Measurements from ENCODE around the gene CCT5. TPM values are rescaled to one million over a fixed set of nuclear protein-coding genes. Genes with fewer than 3 reads are reported as not detected.

The CCT5 gene
- polyA plus RNA-seq, 1 of the 3 experiments (the other 2 are of a cell fraction), result 378 TPM

GRCh38 chr5:10266137-10266536, 16.1 kb downstream of the CCT5 start:
- H3K4me1 ChIP-seq (ENCODE audit: control insufficient read depth in 1 of 2, insufficient read depth in 2 of 2, low read depth in 1 of 2, low read length in 1 of 2), result no peaks in the 10 kb centered on the region
- ChIA-PET POLR2A (interaction anchor here (1.3 kb wide), 1 partner anchor 11 kb away, joined by 3 read pairs; no protein-coding TSS in a partner anchor), CTCF (interaction anchor here (4.7 kb wide), 1 partner anchor 18 kb away, joined by 21 read pairs; no protein-coding TSS in a partner anchor)
- no peak overlapping the region for H3K4me2 ChIP-seq
- no peak overlapping the region for H3K4me3 ChIP-seq (ENCODE audit: low read depth in 2 of 2, low read length in 1 of 2)
- DNase-seq, result no peak
- no peaks in the 10 kb centered on the region for H3K9me2 ChIP-seq
- H3K9me3 ChIP-seq, result no peaks in the 10 kb centered on the region
- no peak for TF ChIP-seq USF2 (IDR thresholded peaks at IDR 0.05; ENCODE audit: borderline replicate concordance, low read depth, low read length)
- H3K79me2 ChIP-seq (ENCODE audit: insufficient read depth), result no peaks in the 10 kb centered on the region
- H3K27ac ChIP-seq (ENCODE audit: low read depth in 2 of 2, low read length in 1 of 2), result no peak overlapping the region
- no peak overlapping the region for H3K9ac ChIP-seq
- no peaks in the 10 kb centered on the region for H3K27me3 ChIP-seq (ENCODE audit: insufficient read depth)
- H3F3A ChIP-seq (replicated peaks; ENCODE audit: insufficient read depth), result peaks cover 41% of the 10 kb centered on the region
- 0 out of 2 replicates have a peak, but pooled peaks cover 1% of the 10 kb centered on the region for H4K20me1 ChIP-seq (ENCODE audit: insufficient read depth)
- H3K36me3 ChIP-seq (replicated peaks in 1 of 2; ENCODE audit: control insufficient read depth in 1 of 2, insufficient read depth in 2 of 2, low read length in 1 of 2), result peaks cover 30 to 49% of the 10 kb centered on the region in 2 experiments
- no peak overlapping the region for H2AFZ ChIP-seq (ENCODE audit: low read depth)
- WGBS (ENCODE audit: low lambda C conversion rate), result 90% methylated on average over 4 of the region's 4 CpGs

- Histone ChIP-seq H3K4me2 (no peak overlapping the region), H2AFZ (ENCODE audit: low read depth) (no peak overlapping the region), H3K79me2 (ENCODE audit: insufficient read depth) (no peaks in the 10 kb centered on the region), H3K4me1 (ENCODE audit: control insufficient read depth in 1 of 2, insufficient read depth in 2 of 2, low read depth in 1 of 2, low read length in 1 of 2) (no peaks in the 10 kb centered on the region), H3K27ac (ENCODE audit: low read depth in 2 of 2, low read length in 1 of 2) (no peak overlapping the region), H3K9me2 (no peaks in the 10 kb centered on the region), H3K9me3 (no peaks in the 10 kb centered on the region), H3K27me3 (ENCODE audit: insufficient read depth) (no peaks in the 10 kb centered on the region), H3K9ac (no peak overlapping the region), H3F3A (replicated peaks; ENCODE audit: insufficient read depth) (peaks cover 34% of the 10 kb centered on the region), H3K4me3 (ENCODE audit: low read depth in 2 of 2, low read length in 1 of 2) (no peak overlapping the region), H4K20me1 (ENCODE audit: insufficient read depth) (no peaks in the 10 kb centered on the region), H3K36me3 (replicated peaks in 1 of 2; ENCODE audit: control insufficient read depth in 1 of 2, insufficient read depth in 2 of 2, low read length in 1 of 2) (peaks cover 25 to 42% of the 10 kb centered on the region in 2 experiments)
- no peak for TF ChIP-seq FOSL2 (IDR thresholded peaks at IDR 0.05; ENCODE audit: borderline replicate concordance, low read depth)
- TF ChIP-seq POLR2AphosphoS5 (IDR thresholded peaks at IDR 0.05; ENCODE audit: low read depth, low read length), result 0 out of 2 replicates have a peak, but pooled peaks have one; percentile 3
- WGBS (ENCODE audit: low lambda C conversion rate), result 88% methylated on average over 4 of the region's 4 CpGs
- CTCF ChIA-PET, result no interaction called here
- no peak for DNase-seq
- POLR2A ChIA-PET, result no interaction called here
Observed at GRCh38 chr5:10266839-10267238, 16.8 kb downstream of the CCT5 start.

- no peaks in the 10 kb centered on the region for H3K4me1 ChIP-seq (ENCODE audit: control insufficient read depth in 1 of 2, insufficient read depth in 2 of 2, low read depth in 1 of 2, low read length in 1 of 2)
- H3K79me2 ChIP-seq (ENCODE audit: insufficient read depth), result no peaks in the 10 kb centered on the region
- H3K36me3 ChIP-seq (replicated peaks in 1 of 2; ENCODE audit: control insufficient read depth in 1 of 2, insufficient read depth in 2 of 2, low read length in 1 of 2), result peaks cover 13 to 30% of the 10 kb centered on the region in 2 experiments
- no peak overlapping the region for H3K27ac ChIP-seq (ENCODE audit: low read depth in 2 of 2, low read length in 1 of 2)
- H2AFZ ChIP-seq (ENCODE audit: low read depth), result no peak overlapping the region
- no peaks in the 10 kb centered on the region for H3K9me2 ChIP-seq
- no peaks in the 10 kb centered on the region for H3K27me3 ChIP-seq (ENCODE audit: insufficient read depth)
- no peak overlapping the region for H3K9ac ChIP-seq
- no peaks in the 10 kb centered on the region for H4K20me1 ChIP-seq (ENCODE audit: insufficient read depth)
- no peak for DNase-seq
- no peak overlapping the region for H3K4me3 ChIP-seq (ENCODE audit: low read depth in 2 of 2, low read length in 1 of 2)
- no peaks in the 10 kb centered on the region for H3K9me3 ChIP-seq
- CTCF ChIA-PET, result interaction anchor here (1.3 kb wide), 1 partner anchor 16 kb away, joined by 5 read pairs; no protein-coding TSS in a partner anchor
- POLR2A ChIA-PET, result no interaction called here
- H3K4me2 ChIP-seq, result no peak overlapping the region
- WGBS (ENCODE audit: low lambda C conversion rate), result 97% methylated on average over 10 of the region's 10 CpGs
- H3F3A ChIP-seq (replicated peaks; ENCODE audit: insufficient read depth), result peaks cover 28% of the 10 kb centered on the region
- no peak for TF ChIP-seq NRF1 (IDR thresholded peaks at IDR 0.05; ENCODE audit: low read depth, low read length)
- TF ChIP-seq GATA2 (CRISPR knock-in tag; IDR thresholded peaks at IDR 0.05), result no peak
- no peak for TF ChIP-seq CTCF (IDR thresholded peaks at IDR 0.05)
- no peak for TF ChIP-seq MAX (IDR thresholded peaks at IDR 0.05; ENCODE audit: low read depth)
- no peak for TF ChIP-seq NFIC (IDR thresholded peaks at IDR 0.05; ENCODE audit: borderline replicate concordance)
- TF ChIP-seq TAF1 (IDR thresholded peaks at IDR 0.05; ENCODE audit: borderline replicate concordance, low read depth, low read length), result no peak
- TF ChIP-seq ZBTB33 (IDR thresholded peaks at IDR 0.05; ENCODE audit: borderline replicate concordance, low read depth), result no peak
- TF ChIP-seq FOSL2 (IDR thresholded peaks at IDR 0.05; ENCODE audit: borderline replicate concordance, low read depth), result no peak
- TF ChIP-seq CHD2 (IDR thresholded peaks at IDR 0.05; ENCODE audit: low read length, partially characterized antibody), result no peak
- TF ChIP-seq REST (IDR thresholded peaks at IDR 0.05; ENCODE audit: low read depth, low read length), result no peak
Observed at GRCh38 chr5:10268100-10268499, 18.0 kb downstream of the CCT5 start.
